GM19023 (cell line): Measurements from ENCODE around the gene PCNT.

Experiments used
- ATAC-seq: cut with Tn5 transposase; IDR thresholded peaks from one replicate; pipeline ENCODE4 v1.9.1; 2021; ENCODE audit warnings: mild to moderate bottlenecking, moderate library complexity; ENCODE audit not compliant: unreplicated experiment

The PCNT gene

DNA sequence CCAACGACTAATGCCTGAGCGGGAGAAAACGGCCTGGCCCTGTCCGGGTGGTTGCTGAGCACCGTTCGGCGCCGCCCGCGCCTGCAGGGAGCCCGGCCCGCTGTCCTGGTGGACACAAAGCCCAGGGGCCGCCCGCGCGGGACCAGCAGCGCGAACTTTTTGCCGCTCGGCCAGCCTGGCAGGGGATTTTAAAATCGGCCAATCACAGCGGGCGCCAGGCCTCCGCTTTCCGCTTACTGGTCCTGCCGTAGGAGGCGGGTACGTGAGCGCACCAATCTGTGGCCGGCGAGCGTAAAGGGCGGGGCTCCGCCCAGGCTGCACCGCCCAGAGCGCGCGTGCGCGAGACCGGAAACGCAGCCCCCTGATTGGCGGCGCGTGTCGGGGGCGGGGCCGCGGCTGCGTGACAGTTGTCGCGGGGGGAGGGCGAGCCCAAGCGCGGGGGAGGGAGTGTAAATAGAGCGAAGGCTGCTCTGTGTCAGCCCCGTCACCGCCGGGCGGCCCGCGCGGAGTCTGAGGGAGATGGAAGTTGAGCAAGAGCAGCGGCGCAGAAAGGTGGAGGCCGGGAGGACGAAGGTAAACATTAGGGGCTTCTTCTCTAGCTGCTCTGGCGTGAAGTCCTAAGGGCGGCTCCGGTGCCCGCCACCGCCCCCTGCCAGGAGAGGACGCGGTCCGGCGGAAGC is at the start of gene PCNT, which contains the start of gene C21orf58:
Gene PCNT (plus strand): TSS at position 447 of the 680 bp plus-strand sequence. CDS start 73 bp downstream, at position 520.
Gene C21orf58 (minus strand): TSS at position 161 of the 680 bp plus-strand sequence. CDS start 1,132 bp downstream, outside the sequence.
- ATAC-seq: peak; percentile 71

GRCh38 chr21:46274797-46275390 is 49.1 kb upstream of the PCNT start:
- no peak for ATAC-seq

DNA sequence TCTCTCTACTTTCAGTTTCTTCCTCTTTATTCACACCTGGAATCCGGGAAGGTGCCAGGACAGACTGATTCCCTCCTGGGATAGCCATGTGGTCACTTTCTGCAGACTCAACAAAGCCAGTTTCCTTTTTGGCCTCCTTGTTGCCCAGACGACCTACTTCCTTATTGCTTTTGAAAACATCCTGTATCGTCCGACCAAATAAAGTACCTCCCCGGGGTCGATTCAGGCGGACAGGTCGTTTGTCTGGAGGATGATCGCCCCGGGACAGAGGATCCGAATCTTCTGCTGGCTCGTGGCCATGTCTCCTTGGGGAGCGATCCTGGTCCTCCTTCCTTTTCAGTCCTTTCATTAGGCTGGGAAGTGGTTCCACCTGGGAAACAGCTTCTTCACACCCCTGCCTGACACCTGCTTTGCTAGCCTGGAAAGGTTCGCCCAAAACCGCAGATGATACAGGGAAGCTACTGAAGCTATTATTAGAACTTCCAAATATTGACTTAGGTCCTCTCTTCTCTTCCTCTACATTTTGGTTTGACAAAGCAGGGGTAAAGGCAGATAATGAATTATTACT is 39.8 kb upstream of the PCNT start:
- no peak for ATAC-seq

- ATAC-seq: no peak
Observed at GRCh38 chr21:46284733-46285132, 39.2 kb upstream of the PCNT start.

DNA sequence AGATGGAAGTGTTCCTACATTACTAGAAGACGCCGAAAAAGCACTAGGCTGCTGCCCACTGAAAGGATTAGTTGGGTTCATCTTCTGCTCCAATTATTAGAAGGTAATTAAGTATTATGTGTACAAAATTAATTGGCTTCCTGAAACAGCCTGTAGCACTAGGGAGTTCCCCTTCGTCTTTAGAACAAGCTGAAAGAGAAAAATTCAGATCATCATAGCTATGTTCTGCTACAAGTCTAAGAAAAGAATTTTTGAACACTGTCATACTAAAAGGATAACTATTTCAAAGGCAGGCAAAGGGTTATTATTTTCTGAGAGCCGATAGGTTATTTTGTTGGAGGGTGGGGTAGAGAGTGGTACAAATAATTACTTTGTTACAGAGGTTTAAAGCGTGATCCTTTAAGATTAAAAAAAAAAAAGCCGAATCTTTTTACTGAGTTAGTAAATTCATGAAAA is 38.7 kb upstream of the PCNT start, which contains the start of gene MCM3AP:
Gene MCM3AP (minus strand): TSS at position 406 of the 456 bp plus-strand sequence. CDS start 325 bp downstream, at position 81.
- no peak for ATAC-seq

- peak; percentile 86 for ATAC-seq
Observed at GRCh38 chr21:46285761-46286647, 38.0 kb upstream of the PCNT start, which contains the start of gene YBEY. Gene YBEY, plus strand, starts transcription at chr21:46286342. Its CDS starts 572 bp downstream, at chr21:46286914.

DNA sequence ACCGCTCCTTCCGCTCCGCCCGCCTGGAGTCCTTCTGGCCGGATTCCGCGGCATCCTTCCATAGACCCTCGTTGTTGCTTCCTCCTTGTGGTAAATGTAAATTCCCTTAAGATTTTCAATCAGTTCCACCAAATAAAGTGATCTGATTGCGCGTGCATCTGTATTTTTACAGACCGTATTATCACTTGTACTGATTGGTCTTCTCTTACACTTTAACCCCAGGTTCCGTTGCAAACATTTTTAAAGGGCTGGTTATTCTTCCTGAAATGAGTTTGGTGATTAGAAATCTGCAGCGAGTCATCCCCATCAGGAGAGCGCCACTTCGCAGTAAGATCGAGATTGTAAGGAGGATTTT is 37.3 kb upstream of the PCNT start:
- no peak for ATAC-seq

DNA sequence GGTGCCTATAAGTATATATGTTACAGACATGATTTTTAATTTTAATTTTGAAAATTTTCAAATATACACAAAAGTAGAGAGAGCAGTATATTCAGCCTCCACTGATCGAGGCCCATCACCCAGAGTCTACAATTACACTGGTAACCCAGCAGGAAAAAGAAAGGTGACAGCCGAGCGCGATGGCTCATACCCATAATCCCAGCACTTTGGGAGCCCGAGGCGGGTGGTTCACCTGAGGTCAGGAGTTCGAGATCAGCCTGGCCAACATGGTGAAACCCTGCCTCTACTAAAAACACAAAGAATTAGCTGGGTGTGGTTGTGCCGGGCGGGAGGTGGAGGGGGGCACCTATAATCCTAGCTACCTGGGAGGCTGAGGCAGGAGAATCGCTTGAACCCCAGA is 36.4 kb upstream of the PCNT start:
- ATAC-seq: no peak

- ATAC-seq: no peak
Observed at GRCh38 chr21:46289655-46290179, 34.2 kb upstream of the PCNT start.

- ATAC-seq: no peak
Observed at GRCh38 chr21:46291561-46291960, 32.4 kb upstream of the PCNT start.

- ATAC-seq: no peak
Observed at GRCh38 chr21:46294647-46295176, 29.2 kb upstream of the PCNT start.

- no peak for ATAC-seq
Observed at GRCh38 chr21:46295177-46295770, 28.7 kb upstream of the PCNT start.

GRCh38 chr21:46295996-46296752 is 27.8 kb upstream of the PCNT start:
- no peak for ATAC-seq

DNA sequence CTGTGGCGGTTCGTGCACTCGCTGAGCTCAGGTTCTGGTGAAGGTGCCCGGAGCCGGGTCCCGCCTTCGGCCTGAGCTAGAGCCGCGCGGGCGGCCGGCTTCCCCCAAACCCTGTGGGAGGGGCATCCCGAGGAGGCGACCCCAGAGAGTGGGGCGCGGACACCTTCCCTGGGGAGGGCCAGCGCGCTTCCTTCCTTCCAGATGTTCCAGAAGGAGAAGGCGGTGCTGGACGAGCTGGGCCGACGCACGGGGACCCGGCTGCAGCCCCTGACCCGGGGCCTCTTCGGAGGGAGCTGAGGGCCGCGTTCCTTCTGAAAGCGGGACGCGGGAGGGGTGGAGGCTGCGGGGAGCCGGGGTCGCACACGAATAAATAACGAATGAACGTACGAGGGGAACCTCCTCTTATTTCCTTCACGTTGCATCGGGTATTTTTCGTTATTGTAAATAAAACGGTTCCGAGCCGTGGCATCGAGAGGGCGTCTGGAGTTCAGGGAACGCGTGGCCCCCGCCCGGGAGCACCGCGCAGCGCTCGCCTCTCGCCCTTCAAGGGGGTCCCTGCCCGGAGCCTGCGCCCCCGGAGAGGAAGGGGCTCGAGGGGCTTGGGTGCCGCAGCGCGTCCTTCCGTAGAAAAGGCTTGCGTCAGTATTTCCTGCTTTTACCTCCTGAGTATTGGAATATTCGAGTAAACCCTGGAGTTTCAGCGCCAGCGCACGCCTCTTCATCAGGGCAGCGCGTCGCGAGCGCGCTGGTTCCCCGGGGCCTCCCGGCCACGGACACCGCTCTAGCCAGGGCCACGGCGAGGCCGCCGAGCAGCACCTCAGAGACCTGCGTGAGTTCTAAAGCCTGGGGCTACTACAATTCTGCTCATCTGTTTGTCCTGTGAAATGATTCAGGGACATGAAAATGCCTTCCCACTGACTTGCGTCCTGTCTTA is 26.4 kb upstream of the PCNT start:
- no peak for ATAC-seq

- ATAC-seq: no peak
Observed at GRCh38 chr21:46299167-46299566, 24.8 kb upstream of the PCNT start.

- no peak for ATAC-seq
Observed at GRCh38 chr21:46301759-46302158, 22.2 kb upstream of the PCNT start.

GRCh38 chr21:46304437-46304836 is 19.5 kb upstream of the PCNT start:
- no peak for ATAC-seq

DNA sequence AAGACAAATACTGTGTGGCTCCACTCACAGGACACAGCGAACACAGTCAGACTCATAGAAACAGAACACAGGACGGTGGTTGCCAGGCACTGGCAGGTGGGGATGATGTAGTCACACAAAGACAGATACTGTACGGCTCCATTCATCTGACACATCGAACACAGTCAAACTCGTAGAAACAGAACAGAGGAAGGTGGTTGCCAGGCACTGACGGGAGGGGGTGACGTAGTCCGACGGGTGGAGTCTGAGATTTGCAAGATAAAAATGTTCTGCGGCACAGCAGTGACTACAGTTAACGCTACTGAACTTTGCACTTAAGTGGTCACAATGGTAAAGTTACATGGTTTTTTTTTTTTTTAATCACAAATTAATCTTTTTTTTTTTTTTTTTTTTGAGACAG is 19.0 kb upstream of the PCNT start:
- ATAC-seq: no peak
